Measurements from ENCODE around the gene SDK1.
"Not testable (repeated sequence)": the region's sequence is repeated elsewhere in the genome, so short reads cannot be mapped to it uniquely, and the experiment has no call there.

SDK1 gene

GRCh38 chr7:3896169-3896765 is 595.2 kb downstream of the SDK1 start:
- DNase-seq: no peak

DNA sequence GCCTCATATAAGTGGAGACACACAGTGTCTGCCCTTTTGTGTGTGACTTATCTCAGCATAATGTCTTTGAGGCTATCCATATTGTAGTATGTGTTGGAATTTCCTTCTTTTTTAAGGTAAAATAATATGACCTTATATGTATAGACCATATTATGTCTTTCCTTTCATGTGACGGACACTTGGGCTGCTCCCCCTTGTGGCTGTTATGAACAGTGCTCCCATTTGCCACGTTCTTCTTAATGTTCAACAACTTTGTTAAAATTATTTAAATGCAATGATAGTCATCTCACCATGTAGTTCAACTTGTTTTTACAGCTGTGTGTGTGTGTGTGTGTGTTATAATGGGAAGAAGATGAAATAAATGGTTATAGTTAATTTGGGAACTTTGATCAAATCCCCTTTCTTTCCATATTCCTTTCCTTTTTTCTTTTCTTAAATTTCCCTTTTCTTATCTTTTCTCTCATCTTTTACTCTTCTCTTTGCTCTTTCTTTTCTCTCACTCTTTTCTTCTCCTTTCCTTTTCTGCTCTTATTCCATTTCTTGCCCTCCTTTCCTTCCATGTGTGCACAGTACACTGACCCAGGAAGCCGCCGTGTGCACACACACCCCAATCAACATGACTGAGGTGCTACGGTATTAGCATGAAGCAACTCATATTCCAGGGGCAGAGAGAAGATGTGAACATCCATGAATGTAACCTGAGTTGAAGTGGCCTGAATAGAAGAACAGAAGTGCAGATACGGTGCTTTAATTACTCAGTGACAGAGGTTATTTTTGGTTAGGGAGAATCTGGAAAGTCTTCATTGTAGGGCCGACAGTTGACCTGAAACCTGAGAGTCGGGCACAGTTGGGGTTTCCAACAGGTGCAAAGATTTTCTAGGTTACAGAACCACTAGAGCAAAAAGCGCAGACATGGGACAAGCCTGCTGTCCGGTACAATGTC is 596.6 kb downstream of the SDK1 start:
- DNase-seq: no peak

DNA sequence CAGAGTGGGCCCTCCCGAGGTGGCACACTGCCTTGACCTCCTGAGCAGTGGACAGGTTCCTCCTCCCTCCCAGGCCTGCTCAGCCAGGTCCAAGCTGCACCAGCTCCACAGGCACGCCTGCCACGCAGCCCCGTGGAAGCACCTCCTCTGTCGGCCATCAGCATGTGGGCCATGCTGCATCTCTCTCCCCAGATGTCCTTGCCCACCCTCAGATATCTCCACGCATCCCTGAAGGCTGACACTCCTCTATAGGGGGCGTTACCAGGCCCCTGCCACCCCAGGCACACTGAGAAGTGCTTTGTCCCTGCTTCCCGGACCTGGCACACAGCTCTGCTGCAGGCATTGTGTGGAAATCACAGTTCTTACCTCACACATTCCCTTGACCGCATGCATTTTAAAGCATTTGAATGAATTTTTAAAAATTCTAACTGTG is 598.5 kb downstream of the SDK1 start:
- no peak for DNase-seq

DNA sequence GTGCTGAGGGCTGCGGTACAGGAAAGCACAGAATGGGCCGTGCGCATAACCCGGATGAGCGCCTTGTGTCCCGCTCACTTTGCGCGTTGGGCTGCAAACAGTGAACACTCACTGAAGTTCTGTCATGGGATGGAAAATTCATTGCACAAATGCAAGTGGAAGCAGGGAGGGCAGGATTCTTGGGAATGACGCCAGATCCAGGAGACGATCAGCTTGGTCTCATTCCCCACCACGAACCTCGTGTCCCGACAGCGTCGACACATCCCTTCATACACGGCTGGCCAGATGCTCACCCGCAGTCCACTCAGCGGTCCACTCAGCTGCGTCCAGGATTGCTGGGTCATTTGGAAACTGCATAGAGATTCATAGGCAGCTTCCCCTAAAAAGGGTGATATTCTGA is 607.1 kb downstream of the SDK1 start:
- DNase-seq: no peak

DNA sequence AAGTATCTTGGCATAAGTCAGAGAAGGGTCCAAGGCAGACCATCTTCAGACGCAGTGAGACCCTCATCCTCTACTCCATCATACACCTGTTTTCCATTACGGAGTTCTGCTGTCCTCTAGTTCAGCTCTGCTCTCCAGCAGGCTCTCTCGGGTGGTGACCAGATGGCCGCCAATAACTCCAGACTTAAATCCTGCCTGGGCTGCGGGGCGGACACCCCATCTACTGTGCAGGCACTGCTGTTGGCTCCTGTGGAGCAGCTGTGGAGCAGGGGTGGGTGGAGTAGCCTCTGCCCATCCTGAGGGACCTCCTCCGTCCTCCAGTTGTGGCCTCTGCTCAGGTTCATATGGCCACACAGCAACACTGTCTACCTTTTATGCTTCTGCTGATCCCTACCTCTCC is 608.1 kb downstream of the SDK1 start:
- DNase-seq: no peak

DNA sequence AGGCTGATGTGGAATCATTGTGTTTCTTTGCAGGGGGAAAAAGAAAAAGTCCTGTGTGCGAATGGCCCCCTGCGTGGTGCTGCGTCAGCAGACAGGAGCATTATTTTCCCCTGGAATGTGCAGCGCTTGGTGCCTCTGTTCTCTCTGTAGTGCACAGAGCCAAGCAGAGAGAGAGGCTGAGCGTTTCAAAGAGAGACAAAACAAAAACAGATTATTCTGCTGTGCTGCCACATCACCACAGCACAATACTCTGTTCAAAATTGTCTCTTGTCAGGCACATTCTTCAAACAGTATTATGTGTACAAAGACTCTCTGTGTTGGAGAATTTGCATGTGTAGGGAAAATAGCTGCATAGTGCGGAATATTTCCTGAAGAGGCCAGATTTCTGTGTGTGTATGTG is 609.0 kb downstream of the SDK1 start:
- no peak for DNase-seq

GRCh38 chr7:3911685-3912084 is 610.6 kb downstream of the SDK1 start:
- DNase-seq: no peak

DNA sequence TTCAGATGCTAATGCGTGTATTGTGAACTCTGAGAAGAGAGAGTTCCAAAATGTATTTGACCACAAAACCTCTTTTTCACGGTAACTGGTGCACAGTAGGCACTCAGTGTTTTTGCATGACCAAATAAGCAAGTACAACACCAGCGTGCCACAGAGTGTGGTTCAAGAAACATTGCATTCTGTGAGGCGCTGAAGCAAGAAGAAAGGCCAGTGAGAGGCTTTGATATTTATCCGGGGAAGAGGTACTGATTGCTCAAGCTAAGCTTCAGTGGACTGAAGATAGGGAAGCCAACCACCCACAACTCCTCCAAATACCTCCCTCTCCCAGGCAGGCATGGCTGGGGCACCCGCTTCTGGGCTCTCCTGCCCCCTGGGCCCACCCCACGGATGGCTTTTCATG is 611.2 kb downstream of the SDK1 start:
- no peak for DNase-seq

GRCh38 chr7:3914051-3914775 is 613.2 kb downstream of the SDK1 start:
- DNase-seq: no peak

GRCh38 chr7:3915337-3915878 is 614.4 kb downstream of the SDK1 start:
- no peak for DNase-seq

DNA sequence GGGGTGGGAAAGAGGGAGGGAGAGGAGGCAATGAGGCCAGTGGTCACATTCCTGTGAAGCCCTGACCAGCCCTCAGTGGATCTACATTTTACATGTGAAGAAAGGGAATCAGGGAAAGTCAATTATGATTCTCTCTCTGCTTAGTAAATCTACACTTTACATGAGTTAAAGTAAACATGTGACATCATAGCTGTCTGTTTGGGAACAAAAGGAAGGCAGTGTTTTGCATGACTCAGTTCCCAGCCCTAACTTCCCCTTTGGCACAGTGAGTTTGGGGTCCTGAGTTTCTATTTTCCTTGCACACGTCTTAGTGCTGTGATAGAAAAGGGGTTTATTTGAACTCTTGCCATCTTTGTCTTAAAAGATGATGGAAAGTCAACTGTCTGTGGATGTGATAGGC is 615.1 kb downstream of the SDK1 start:
- DNase-seq: no peak

DNA sequence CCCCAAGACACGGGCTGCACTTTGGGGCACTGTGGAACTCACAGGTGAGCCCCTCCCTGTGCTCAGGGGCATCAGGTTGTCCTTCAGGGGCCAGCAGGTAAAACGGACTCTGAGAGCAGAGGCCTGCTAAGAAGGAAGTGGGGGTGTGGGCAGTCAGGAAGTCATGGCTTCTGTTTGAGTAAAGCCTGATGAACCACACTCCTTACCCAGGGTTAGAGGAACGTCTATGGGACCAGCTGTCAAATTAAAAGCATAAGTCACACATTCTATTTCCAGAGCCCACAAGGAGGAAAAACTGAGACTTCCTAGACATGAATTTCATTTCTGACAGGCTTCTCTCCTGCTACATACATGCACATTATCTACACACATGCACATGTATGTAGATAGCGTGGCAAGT is 616.4 kb downstream of the SDK1 start:
- DNase-seq: no peak

GRCh38 chr7:3918576-3918975 is 617.5 kb downstream of the SDK1 start:
- no peak for DNase-seq

DNA sequence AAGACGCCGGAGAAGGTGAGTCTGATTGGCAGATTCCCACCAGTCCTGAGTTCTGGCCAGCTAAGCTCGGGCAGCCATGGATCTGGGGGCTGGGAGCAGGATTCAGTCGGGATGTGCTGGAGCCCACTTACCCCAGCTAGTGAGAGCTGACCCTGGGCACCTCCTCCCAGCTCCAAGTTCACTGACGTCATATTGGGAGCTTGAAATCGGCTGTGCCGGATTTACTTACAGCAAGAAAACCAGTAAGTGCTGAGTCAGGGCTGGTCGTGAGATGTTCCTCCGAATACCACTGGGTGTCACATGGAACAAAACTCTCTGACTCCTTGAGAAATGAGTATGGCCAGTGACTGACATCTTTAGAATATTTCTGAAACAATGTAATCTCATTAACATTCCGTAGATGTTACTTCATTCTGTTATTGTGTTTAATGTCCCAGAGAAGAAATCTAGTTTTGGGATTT is 621.2 kb downstream of the SDK1 start:
- no peak for DNase-seq

GRCh38 chr7:3923307-3923918 is 622.4 kb downstream of the SDK1 start:
- no peak for DNase-seq

DNA sequence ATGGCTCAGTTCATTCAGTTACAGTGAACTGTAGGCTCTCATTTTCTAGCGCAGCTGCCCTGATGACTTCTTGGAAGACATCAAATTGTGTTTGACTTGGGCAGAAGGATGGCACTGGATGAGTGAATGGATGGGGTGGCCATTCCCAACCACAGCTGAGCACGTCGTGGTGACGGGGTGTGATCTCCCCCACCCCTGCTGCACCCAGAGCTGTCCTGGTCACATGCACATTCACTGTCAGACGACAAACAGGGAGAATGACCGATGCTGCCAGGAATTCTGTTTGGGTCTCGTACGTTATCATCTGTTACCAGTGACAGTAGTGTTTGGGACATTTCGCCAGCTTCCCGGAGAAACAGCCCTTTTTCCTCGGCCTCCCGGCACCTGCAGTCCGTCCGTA is 623.2 kb downstream of the SDK1 start:
- DNase-seq: no peak

DNA sequence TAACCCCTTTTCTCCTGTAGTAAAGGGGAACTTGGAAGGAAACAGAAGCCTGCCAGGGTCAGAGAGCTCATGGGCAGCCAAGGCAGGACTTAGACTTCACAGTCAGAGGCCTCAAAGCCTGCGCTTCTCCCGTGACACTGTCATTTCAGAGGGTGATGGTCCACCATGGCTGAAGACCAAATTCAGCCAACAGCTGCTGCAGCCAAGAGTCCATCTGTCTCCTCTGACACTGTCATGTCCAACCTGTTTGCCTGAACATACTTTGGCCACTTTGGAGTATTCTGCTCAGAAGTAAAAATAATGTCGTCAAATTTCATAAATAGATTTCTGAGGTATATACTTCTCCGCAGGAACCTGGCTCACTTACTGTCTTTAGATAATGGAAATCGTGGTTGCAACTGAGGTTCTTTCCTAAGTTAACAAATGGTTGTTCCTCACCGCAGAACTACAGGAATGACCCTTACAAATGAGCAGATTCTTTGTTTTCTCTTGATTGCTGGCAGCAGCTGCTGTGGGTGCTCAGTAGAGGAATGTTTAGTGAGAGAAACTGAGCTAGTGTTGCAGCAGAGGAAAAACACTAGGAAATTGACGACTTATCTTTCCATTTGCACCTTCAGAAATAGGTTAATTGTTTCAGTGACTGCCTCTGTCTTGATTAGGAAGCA is 626.5 kb downstream of the SDK1 start:
- DNase-seq: no peak

GRCh38 chr7:3928727-3929515 is 627.9 kb downstream of the SDK1 start:
- no peak for DNase-seq

GRCh38 chr7:3931843-3932242 is 630.8 kb downstream of the SDK1 start:
- DNase-seq: no peak

DNA sequence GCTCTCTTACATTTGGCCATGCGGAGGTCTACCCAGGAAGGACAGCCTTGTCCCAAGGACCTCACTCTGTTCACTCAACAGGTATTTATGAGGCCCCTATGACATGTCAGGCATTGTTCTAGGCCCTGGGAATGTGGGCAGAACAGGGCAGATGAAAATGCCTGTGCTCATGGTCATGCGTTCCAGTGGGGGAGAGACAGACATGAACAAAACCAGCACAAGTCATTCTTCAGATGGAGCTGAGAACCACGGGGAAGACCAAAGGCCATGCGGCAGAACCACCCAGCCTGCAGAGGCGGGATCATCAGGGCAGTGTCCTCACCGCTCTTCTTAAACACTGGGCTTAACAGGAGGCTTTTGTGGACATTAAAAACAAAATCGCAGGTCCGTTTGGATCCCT is 636.1 kb downstream of the SDK1 start:
- DNase-seq: no peak

- no peak for DNase-seq
These were observed 636.6 kb downstream of the SDK1 start for GRCh38 chr7:3937605-3938004.

DNA sequence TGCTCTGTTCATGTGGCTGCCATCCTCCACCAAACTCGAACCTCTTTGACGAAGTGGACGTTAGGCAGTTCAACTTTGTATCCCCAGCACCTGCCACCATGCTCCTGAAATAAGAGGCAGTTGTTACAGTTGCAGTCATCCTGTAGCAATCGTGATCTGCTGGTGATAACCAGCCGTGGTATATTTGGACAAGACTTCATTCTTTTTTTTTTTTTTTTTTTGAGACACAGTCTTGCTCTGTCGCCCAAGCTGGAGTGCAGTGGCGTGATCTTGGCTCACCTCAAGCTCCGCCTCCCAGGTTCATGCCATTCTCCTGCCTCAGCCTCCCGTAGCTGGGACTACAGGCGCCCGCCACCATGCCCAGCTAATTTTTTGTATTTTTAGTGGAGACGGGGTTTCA is 640.7 kb downstream of the SDK1 start:
- not testable (repeated sequence) for DNase-seq
